Fibroblast of the aortic adventitia (primary cell): ENCODE data around the gene GAK. TPM values are rescaled to one million over a fixed set of nuclear protein-coding genes. Genes with fewer than 3 reads are reported as not detected.

Experiments used
- DNase-seq: peaks from one replicate; pipeline ENCODE4 v3.0.0-alpha.2; 2010; ENCODE audit warnings: low read depth
- H3K4me3 ChIP-seq: 2 replicates; pipeline ENCODE4 v1.5.1; 2011; ENCODE audit warnings: low read depth, mild to moderate bottlenecking, control low read depth, low read length, moderate library complexity
- total RNA-seq: library from RNA; depleted of rRNA; stranded (reverse); fragments of >200 nt; gene quantifications from 2 replicates; pipeline ENCODE4 v1.2.3, GENCODE V29; 2012; ENCODE audit warnings: low replicate concordance
- TF ChIP-seq, protein P1 (sequence below): IDR thresholded peaks from 2 replicates; pipeline ENCODE4 v1.5.1; 2011; ENCODE audit warnings: mild to moderate bottlenecking, low read length, control low read depth, inconsistent platforms; ENCODE audit not compliant: insufficient read depth

The GAK gene
- total RNA-seq, 1 donor: 49.4 TPM

DNA sequence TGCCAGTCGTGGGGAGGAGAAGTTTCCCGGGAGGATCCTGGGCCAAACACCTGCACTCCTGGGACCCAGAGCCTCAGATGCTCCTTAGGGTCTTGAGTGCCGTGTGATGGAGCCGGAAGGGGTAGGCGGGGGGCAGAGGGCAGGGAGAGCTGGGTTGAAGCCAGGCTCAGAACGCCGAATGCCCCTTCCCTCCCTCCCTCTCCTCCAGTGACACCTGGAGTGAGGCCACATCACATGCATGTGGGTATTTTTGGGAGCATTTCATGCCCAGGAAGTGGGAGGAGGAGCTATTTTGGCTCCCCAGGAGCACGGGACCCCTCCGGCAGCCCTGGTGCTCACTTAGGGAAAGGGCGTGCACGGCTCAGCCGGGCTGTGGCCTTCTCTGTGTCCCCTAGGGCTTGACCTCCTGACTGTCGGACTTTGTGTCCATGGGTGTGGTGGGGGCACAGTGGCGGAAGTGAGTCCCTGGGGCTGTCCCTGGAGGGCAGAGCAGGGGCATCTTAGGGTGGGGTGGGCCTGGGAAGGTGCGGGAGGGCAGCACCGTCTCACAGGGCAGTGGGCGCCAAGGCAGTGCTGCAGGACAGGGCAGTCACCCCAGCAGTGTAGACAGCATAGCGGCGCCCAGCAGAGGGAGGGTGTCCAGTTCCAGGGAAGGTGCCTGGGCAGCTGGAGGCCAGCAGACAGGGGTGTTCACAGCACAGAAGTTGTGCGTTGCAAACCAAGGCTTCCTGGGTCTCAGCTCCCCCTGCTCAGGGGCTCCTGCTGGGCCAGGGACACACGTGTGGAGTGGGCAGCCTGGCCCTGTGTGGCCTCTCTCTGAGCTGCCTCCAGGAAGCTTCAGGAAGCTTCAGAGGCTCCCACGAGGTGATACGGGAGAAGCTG is 101.3 kb downstream of the GAK start:
- no peak overlapping the region for H3K4me3 ChIP-seq
- TF ChIP-seq, protein P1, sequence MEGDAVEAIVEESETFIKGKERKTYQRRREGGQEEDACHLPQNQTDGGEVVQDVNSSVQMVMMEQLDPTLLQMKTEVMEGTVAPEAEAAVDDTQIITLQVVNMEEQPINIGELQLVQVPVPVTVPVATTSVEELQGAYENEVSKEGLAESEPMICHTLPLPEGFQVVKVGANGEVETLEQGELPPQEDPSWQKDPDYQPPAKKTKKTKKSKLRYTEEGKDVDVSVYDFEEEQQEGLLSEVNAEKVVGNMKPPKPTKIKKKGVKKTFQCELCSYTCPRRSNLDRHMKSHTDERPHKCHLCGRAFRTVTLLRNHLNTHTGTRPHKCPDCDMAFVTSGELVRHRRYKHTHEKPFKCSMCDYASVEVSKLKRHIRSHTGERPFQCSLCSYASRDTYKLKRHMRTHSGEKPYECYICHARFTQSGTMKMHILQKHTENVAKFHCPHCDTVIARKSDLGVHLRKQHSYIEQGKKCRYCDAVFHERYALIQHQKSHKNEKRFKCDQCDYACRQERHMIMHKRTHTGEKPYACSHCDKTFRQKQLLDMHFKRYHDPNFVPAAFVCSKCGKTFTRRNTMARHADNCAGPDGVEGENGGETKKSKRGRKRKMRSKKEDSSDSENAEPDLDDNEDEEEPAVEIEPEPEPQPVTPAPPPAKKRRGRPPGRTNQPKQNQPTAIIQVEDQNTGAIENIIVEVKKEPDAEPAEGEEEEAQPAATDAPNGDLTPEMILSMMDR: no peak
- DNase-seq: no peak

DNA sequence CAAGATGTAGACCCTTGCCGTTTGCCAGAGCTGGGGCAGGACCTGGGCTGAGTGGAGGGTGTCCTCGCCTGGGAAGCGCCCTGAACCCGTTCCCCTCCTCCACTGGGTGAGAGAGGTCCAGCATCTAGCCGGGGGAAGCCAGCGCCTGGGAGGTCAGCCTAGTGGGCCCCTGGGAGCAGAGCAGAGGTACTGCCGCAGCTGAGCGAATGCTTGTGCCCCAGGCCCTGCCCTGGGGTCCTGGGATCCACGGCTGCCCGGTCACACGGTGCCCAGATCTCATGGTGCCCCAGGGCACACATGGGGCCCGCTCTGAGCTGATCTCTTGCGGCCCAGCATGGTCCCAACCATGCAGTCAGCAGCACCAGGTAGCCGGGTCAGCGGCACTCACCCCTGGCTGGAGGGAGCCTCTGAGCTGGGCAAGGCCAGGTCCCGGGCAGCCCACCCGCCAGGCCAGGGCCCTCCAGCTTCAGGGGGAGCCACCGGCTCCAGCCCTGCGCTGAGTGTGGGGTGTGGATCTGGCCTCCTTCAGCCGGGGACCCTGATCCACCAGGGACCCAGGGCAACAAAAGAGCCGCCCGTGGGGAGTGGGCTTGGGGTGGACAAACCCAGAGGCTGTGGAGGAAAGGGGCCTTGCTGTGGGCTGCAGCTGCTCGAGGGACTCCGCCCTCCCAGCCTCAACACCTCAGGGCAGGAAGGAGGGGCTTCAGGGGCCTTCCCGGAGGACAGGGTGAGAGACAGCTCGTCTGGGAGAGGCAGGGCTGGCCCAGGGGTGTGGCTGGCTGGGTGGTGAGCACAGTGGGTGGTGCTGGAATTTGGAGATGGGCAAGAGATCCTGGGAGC is 102.1 kb downstream of the GAK start:
- no peak overlapping the region for H3K4me3 ChIP-seq
- TF ChIP-seq, protein P1: no peak

DNA sequence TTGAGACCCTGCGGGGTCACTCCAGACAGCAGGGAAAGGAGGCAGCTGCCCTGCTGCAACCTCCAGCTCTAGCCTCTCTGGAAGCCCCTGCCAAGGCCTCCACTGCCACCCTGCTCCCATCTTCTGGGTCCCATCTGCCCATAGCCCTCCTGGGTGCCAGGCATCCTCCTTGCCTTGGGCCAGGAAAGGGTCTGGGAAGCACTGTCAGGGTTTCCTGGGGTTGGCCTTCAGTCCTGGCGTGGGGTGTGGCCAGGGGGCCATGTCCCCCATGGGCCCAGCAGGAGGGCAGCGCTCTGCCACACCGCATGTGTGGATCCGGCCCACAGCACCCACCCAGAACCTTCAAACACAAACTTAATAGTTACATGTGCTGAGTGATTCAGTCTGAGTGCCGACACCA is 102.8 kb downstream of the GAK start:
- no peak overlapping the region for H3K4me3 ChIP-seq
- TF ChIP-seq, protein P1: no peak
- no peak for DNase-seq

More for the DNA sequence above, 102.1 kb downstream of the GAK start:
- no peak for DNase-seq

DNA sequence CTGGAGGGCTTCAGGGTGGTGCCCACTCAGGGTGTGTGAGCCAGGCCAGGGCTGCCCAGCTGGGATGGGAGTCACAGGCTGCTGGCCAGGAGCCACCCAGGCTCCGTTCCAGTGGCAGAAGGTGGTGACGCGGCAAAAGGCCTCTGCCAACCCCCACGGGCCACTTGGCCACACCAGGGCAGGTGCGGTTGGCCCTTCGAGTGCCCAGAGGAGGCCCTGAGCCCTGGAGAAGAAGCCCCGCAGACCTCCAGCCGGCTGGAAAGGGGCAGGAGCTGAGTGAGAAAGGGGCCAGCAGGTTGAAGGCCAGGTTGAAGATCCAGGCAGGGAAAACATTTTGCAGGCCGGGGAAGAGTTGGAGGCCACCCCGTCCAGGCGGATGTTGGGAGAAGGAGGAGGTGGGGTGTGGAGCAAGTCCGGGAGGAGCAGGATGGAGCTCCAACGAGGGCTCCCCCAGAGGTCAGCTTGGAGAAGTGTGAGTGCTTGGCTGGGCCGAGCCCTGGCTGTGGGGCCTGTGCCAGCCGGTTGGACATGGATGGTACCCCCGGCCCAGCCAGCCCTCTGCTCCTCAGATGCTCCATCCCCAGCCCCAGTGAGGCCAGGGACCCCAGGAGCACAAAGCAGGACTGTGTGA is 103.4 kb downstream of the GAK start:
- TF ChIP-seq, protein P1: peak; percentile 12
- peak; percentile 5 for DNase-seq

DNA sequence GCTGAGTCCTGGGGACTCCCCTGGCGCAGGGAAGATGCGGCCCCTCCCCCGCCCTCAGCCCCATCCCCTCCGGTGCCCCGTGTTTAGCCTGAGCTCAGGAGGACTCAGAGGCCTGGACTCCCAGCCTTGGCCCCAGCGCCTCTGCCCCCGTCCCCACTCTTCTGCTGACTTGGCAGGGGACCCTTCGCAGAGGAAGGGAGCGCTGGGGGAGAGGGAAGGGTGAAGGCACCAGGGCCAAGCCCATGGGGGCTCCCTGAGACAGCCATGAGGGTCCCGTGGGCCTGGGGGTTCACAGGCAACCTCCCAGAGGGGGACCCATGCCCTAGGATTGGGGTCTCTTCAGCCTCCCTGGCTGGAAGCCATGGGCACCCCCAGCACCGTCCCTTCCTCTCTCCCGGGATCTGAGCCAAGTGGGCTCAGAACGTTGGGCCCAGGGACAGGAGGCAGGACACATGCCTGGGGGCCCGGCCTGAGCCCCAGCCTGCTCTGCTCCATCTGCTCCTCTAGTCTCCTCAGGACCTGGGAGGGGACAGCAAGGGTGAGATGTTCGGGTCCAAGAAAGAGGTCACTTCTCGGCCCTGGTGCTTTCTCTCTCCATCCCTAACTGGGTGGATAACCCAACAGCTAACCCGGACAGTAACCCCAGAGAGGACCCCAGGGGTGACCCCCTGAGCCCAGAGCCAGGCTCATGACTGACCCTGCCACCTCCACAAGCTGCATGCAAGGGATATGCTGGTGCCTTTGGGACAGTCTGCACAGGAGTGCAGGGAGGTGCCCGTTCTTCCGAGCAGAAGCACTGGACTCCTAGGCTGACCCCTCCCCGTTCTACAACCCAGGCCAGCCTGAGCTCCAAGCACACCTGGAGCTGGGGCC is 104.7 kb downstream of the GAK start:
- H3K4me3 ChIP-seq: no peak overlapping the region
- DNase-seq: no peak
- TF ChIP-seq, protein P1: no peak

More for the DNA sequence above, 103.4 kb downstream of the GAK start:
- H3K4me3 ChIP-seq: no peak overlapping the region
